DOHH2 (cell line): ENCODE data around the gene KCNMA1.

Experiments used
- H3F3A ChIP-seq: fragments of 200-600 bp; sonication (generic), shearing (Covaris generic); 2 replicates; pipeline ENCODE4 v1.6.0; 2016; ENCODE audit warnings: antibody characterized with exemption, mild to moderate bottlenecking; ENCODE audit not compliant: control insufficient read depth, insufficient read depth
- H3K27ac ChIP-seq: fragments of 200-600 bp; sonication (generic); 2 replicates; pipeline ENCODE4 v1.5.1; 2014; ENCODE audit warnings: low read depth, mild to moderate bottlenecking, low read length, moderate library complexity
- H3K27me3 ChIP-seq: fragments of 200-600 bp; sonication (generic); 2 replicates; pipeline ENCODE4 v1.6.1; 2014; ENCODE audit warnings: mild to moderate bottlenecking, low read length, mixed read lengths; ENCODE audit not compliant: control insufficient read depth
- H3K36me3 ChIP-seq: fragments of 200-600 bp; sonication (generic); 2 replicates; pipeline ENCODE4 v1.6.1; 2014; ENCODE audit warnings: mild to moderate bottlenecking, low read length, moderate library complexity, mixed read lengths; ENCODE audit not compliant: control insufficient read depth
- H3K4me1 ChIP-seq: fragments of 200-600 bp; sonication (generic); 2 replicates; pipeline ENCODE4 v1.6.1; 2014; ENCODE audit warnings: mild to moderate bottlenecking, low read length, mixed read lengths; ENCODE audit not compliant: control insufficient read depth
- H3K4me2 ChIP-seq: fragments of 200-600 bp; sonication (generic); 2 replicates; pipeline ENCODE4 v1.6.0; 2014; ENCODE audit warnings: mild to moderate bottlenecking, low read length, moderate library complexity
- H3K4me3 ChIP-seq: fragments of 200-600 bp; sonication (generic); 2 replicates; pipeline ENCODE4 v1.5.1; 2014; ENCODE audit warnings: mild to moderate bottlenecking, low read length, mixed read lengths
- H3K79me2 ChIP-seq: fragments of 200-600 bp; sonication (generic); 2 replicates; pipeline ENCODE4 v1.6.1; 2014; ENCODE audit warnings: mild to moderate bottlenecking, low read length, mixed read lengths; ENCODE audit not compliant: control insufficient read depth
- H3K9me2 ChIP-seq: fragments of 200-600 bp; sonication (generic); replicated peaks from 2 replicates; pipeline ENCODE4 v1.6.1; 2014; ENCODE audit warnings: mild to moderate bottlenecking, low read length, mixed read lengths; ENCODE audit not compliant: control insufficient read depth
- H3K9me3 ChIP-seq: fragments of 200-600 bp; sonication (generic); 2 replicates; pipeline ENCODE4 v1.6.1; 2014; ENCODE audit warnings: antibody characterized with exemption, low read length, mixed read lengths; ENCODE audit not compliant: control insufficient read depth, insufficient read depth
- H4K20me1 ChIP-seq: fragments of 200-600 bp; sonication (generic); 2 replicates; pipeline ENCODE4 v1.6.0; 2014; ENCODE audit warnings: low read depth, mild to moderate bottlenecking, antibody characterized with exemption, low read length, moderate library complexity; ENCODE audit not compliant: control insufficient read depth, insufficient read depth
- EZH2phosphoT487 ChIP-seq: fragments of 200-600 bp; sonication (generic); IDR thresholded peaks from 2 replicates; pipeline ENCODE4 v1.6.1; 2017; ENCODE audit warnings: borderline replicate concordance, mild to moderate bottlenecking, antibody characterized with exemption, low read length, moderate library complexity, mixed read lengths
- TF ChIP-seq, protein P1 (sequence below): fragments of 200-600 bp; sonication (generic); IDR thresholded peaks from one replicate; pipeline ENCODE4 v1.5.1; 2014; ENCODE audit warnings: antibody characterized with exemption, mild to moderate bottlenecking, low read depth, low read length; ENCODE audit not compliant: poor library complexity, severe bottlenecking

Gene KCNMA1

DNA sequence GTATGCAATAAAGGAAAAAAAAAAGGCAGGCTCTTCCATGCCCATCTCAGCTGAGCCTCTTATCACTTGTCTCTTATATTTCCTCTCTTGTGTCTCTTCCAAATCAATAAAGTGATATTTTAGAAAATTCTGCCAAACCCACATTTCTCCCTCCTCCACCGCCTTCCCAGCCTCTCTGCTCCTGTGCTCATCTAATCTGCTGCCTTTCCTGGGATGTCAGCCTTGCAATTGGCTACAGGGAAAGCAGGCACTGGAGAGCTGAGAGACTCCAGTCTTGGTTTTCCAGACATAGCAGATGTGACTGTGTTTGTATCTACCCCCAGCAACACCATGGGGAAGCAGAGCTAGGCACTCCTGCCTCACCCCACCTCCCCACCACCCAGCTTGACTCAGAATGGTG is 298.4 kb downstream of the KCNMA1 start:
- no peaks in the 10 kb centered on the region for H3K9me2 ChIP-seq
- no peaks in the 10 kb centered on the region for H3K79me2 ChIP-seq
- no peaks in the 10 kb centered on the region for H3K36me3 ChIP-seq
- H3K4me1 ChIP-seq = no peaks in the 10 kb centered on the region
- TF ChIP-seq EZH2phosphoT487 = no peak
- TF ChIP-seq, protein P1, sequence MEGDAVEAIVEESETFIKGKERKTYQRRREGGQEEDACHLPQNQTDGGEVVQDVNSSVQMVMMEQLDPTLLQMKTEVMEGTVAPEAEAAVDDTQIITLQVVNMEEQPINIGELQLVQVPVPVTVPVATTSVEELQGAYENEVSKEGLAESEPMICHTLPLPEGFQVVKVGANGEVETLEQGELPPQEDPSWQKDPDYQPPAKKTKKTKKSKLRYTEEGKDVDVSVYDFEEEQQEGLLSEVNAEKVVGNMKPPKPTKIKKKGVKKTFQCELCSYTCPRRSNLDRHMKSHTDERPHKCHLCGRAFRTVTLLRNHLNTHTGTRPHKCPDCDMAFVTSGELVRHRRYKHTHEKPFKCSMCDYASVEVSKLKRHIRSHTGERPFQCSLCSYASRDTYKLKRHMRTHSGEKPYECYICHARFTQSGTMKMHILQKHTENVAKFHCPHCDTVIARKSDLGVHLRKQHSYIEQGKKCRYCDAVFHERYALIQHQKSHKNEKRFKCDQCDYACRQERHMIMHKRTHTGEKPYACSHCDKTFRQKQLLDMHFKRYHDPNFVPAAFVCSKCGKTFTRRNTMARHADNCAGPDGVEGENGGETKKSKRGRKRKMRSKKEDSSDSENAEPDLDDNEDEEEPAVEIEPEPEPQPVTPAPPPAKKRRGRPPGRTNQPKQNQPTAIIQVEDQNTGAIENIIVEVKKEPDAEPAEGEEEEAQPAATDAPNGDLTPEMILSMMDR = no peak
- no peak overlapping the region for H3K4me3 ChIP-seq
- H3K4me2 ChIP-seq = no peak overlapping the region
- H3K27me3 ChIP-seq = no peaks in the 10 kb centered on the region
- no peaks in the 10 kb centered on the region for H3K9me3 ChIP-seq
- H3K27ac ChIP-seq = no peak overlapping the region
- H4K20me1 ChIP-seq = no peaks in the 10 kb centered on the region
- no peaks in the 10 kb centered on the region for H3F3A ChIP-seq

- Histone ChIP-seq H3K36me3 (no peaks in the 10 kb centered on the region), H3K27ac (no peak overlapping the region), H3K27me3 (no peaks in the 10 kb centered on the region), H3F3A (no peaks in the 10 kb centered on the region), H4K20me1 (no peaks in the 10 kb centered on the region), H3K9me3 (no peaks in the 10 kb centered on the region), H3K4me2 (no peak overlapping the region), H3K79me2 (no peaks in the 10 kb centered on the region), H3K4me3 (no peak overlapping the region), H3K4me1 (no peaks in the 10 kb centered on the region), H3K9me2 (no peaks in the 10 kb centered on the region)
- no peak for TF ChIP-seq EZH2phosphoT487
- TF ChIP-seq, protein P1 = no peak
Observed at GRCh38 chr10:77338143-77338542, 299.5 kb downstream of the KCNMA1 start.

DNA sequence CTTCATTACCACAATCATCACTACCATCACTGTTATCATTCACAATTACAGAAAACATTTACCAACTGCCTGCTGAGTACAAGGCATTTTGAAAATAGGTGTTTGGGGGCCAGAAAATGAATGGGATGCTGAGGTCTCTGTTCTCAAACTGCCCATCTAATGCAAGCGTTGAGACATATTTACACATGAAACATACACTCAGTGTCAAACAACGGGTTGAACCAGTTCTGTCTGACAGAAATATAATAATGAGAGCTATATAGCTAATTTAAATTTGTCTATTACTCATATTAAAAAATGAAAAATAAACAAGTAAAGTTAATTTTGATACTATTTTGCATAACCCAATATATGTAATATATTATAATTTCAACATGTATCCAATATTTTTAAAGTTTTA is 303.1 kb downstream of the KCNMA1 start:
- H3K27me3 ChIP-seq = no peaks in the 10 kb centered on the region
- no peaks in the 10 kb centered on the region for H3K36me3 ChIP-seq
- TF ChIP-seq, protein P1 = no peak
- TF ChIP-seq EZH2phosphoT487 = no peak
- no peaks in the 10 kb centered on the region for H3K79me2 ChIP-seq
- no peaks in the 10 kb centered on the region for H3K9me2 ChIP-seq
- H4K20me1 ChIP-seq = no peaks in the 10 kb centered on the region
- no peak overlapping the region for H3K4me3 ChIP-seq
- no peaks in the 10 kb centered on the region for H3F3A ChIP-seq
- H3K27ac ChIP-seq = no peak overlapping the region
- no peaks in the 10 kb centered on the region for H3K4me1 ChIP-seq
- H3K4me2 ChIP-seq = no peak overlapping the region
- no peaks in the 10 kb centered on the region for H3K9me3 ChIP-seq
